K562 (cell line): ENCODE measurements around the gene GPR78. TPM values are rescaled to one million over a fixed set of nuclear protein-coding genes. Genes with fewer than 3 reads are reported as not detected.

Source experiments
- ATAC-seq: fragments of 200-7000 bp; cut with Tn5 transposase; 3 replicates; pipeline ENCODE4 v1.9.1; 2020; ENCODE audit warnings: moderate library complexity
- BruUV-seq: library from RNA; stranded (reverse); fragments of 400-500 nt; replicated peaks from 2 replicates; lab custom pipeline; 2021; lab: Mats Ljungman, UMichigan
- CTCF ChIA-PET: fragments of 300-600 bp; formaldehyde crosslinking; extraction: SDS; loops from one replicate; lab custom pipeline; 2021; ENCODE audit warnings: low intra/inter-chr PET ratio; lab: Yijun Ruan, JAX
- POLR2A ChIA-PET: fragments of 300-600, 350-650 bp; sonication (Branson Sonifier 250); formaldehyde crosslinking; extraction: SDS; loops from one replicate; lab custom pipeline; 2021; ENCODE audit warnings: antibody characterized with exemption, inconsistent platforms; lab: Yijun Ruan, JAX
- DNase-seq, 4 experiments: peaks; one replicate each; pipeline versions ENCODE4 v3.0.0 to v3.0.0-alpha.2; 2011 to 2018; ENCODE audit warnings: low spot score in 3 of 4, mixed read lengths in 3 of 4; ENCODE audit errors: extremely low read depth in 1 of 4
- FAIRE-seq: peaks from 2 replicates; lab custom pipeline; 2011; peaks lifted over from hg19 to GRCh38; lab: Jason Lieb, UNC
- H2AFZ ChIP-seq: 2 replicates; pipeline ENCODE4 v1.6.0; 2011; ENCODE audit warnings: low read depth, low read length, control low read depth, inconsistent platforms
- H3K27ac ChIP-seq: fragments of 200-600 bp; 3 replicates; pipeline ENCODE4 v1.8.0; 2011; ENCODE audit warnings: low read depth, mild to moderate bottlenecking, control low read depth, inconsistent platforms, low read length, moderate library complexity, mixed read lengths; ENCODE audit errors: extremely low read depth
- H3K27me3 ChIP-seq, 2 experiments: fragments of 300-600 bp in 1 of 2; 2 replicates in 1 of 2; 3 replicates in 1 of 2; pipeline versions ENCODE4 v1.6.0 to v1.8.0; 2011; ENCODE audit warnings: inconsistent platforms in 2 of 2, low read length in 2 of 2, mild to moderate bottlenecking in 1 of 2, mixed read lengths in 1 of 2, moderate library complexity in 1 of 2; ENCODE audit not compliant: control insufficient read depth in 2 of 2, insufficient read depth in 2 of 2
- H3K36me3 ChIP-seq: fragments of 300-600 bp; 3 replicates; pipeline ENCODE4 v1.8.0; 2011; ENCODE audit warnings: mild to moderate bottlenecking, low read length, inconsistent platforms; ENCODE audit not compliant: control insufficient read depth, insufficient read depth
- H3K4me1 ChIP-seq, 2 experiments: fragments of 200-600 bp in 1 of 2; replicated peaks in 1 of 2; 2 replicates in 1 of 2; 3 replicates in 1 of 2; pipeline versions ENCODE4 v1.5.1 to v1.8.0; 2011; ENCODE audit warnings: inconsistent platforms in 2 of 2, low read length in 2 of 2, mild to moderate bottlenecking in 1 of 2, mixed read lengths in 1 of 2, moderate library complexity in 1 of 2; ENCODE audit not compliant: control insufficient read depth in 2 of 2, insufficient read depth in 2 of 2
- H3K4me2 ChIP-seq: 2 replicates; pipeline ENCODE4 v1.6.1; 2011; ENCODE audit warnings: low read length, control low read depth, inconsistent platforms, mixed read lengths; ENCODE audit not compliant: insufficient read depth
- H3K4me3 ChIP-seq: fragments of 200-600 bp; sonication (generic), shearing (Covaris generic); 2 replicates; pipeline ENCODE4 v1.5.1; 2016; ENCODE audit warnings: control low read depth, inconsistent platforms
- H3K79me2 ChIP-seq: fragments of 200-600 bp; 3 replicates; pipeline ENCODE4 v1.8.0; 2011; ENCODE audit warnings: low read length, inconsistent platforms; ENCODE audit not compliant: control insufficient read depth, insufficient read depth
- H3K9ac ChIP-seq, 2 experiments: 2 replicates each; pipeline versions ENCODE4 v1.6.0 to v1.6.1; 2011; ENCODE audit warnings: low read depth in 2 of 2, low read length in 2 of 2, control low read depth in 1 of 2, inconsistent platforms in 1 of 2, mild to moderate bottlenecking in 1 of 2, mixed read lengths in 1 of 2; ENCODE audit not compliant: insufficient read depth in 1 of 2
- H3K9me1 ChIP-seq: one replicate; pipeline ENCODE4 v1.6.0; 2011; ENCODE audit warnings: inconsistent platforms, mild to moderate bottlenecking, low read length, moderate library complexity; ENCODE audit not compliant: control insufficient read depth, insufficient read depth
- H3K9me3 ChIP-seq: replicated peaks from 2 replicates; pipeline ENCODE4 v1.5.1; 2011; ENCODE audit warnings: low read depth, low read length, inconsistent platforms; ENCODE audit not compliant: control insufficient read depth, insufficient read depth
- H4K20me1 ChIP-seq: replicated peaks from 2 replicates; pipeline ENCODE4 v1.6.1; 2011; ENCODE audit warnings: low read length, inconsistent platforms, mixed read lengths; ENCODE audit not compliant: control insufficient read depth, insufficient read depth
- BHLHE40 ChIP-seq: IDR thresholded peaks from 2 replicates; pipeline ENCODE4 v1.6.1; 2011; ENCODE audit warnings: low read length, improper control_type of control experiment
- CTCF ChIP-seq, 3 experiments: IDR thresholded peaks in 2 of 3; conservative IDR thresholded peaks in 1 of 3; 2 replicates each; pipeline ENCODE4 v1.5.1; 2011 to 2012; ENCODE audit warnings: low read length in 3 of 3, mild to moderate bottlenecking in 3 of 3, control low read depth in 2 of 3, improper control_type of control experiment in 1 of 3, inconsistent platforms in 1 of 3, low read depth in 1 of 3, mixed read lengths in 1 of 3, moderate library complexity in 1 of 3; ENCODE audit not compliant: insufficient read depth in 2 of 3
- MAZ ChIP-seq, 2 experiments: fragments of 450-650 bp in 1 of 2; sonication (generic) in 1 of 2; formaldehyde crosslinking; IDR thresholded peaks in 1 of 2; conservative IDR thresholded peaks in 1 of 2; 2 replicates each; pipeline versions ENCODE4 v1.4.0 to v1.5.0; 2020; ENCODE audit warnings: mild to moderate bottlenecking in 1 of 2, missing genetic modification reagents in 1 of 2
- NCOA1 ChIP-seq: fragments of 450-650 bp; IDR thresholded peaks from 2 replicates; pipeline ENCODE4 v1.6.1; 2016; ENCODE audit warnings: low read depth
- TEAD2 ChIP-seq: fragments of 450-650 bp; IDR thresholded peaks from 2 replicates; pipeline ENCODE4 v1.6.1; 2016; ENCODE audit warnings: missing genetic modification characterization, control low read depth, missing compliant biosample characterization
- WGBS: fragments of 100-300 bp; shearing (Covaris generic); methylation state at CpG from one replicate; pipeline ENCODE4 v1.1.6; 2016; ENCODE audit warnings: low coverage, mixed read lengths; ENCODE audit not compliant: insufficient coverage; ENCODE audit errors: missing lambda C conversion rate; 5-methylcytosine and 5-hydroxymethylcytosine counted together
- in situ Hi-C: fragments of 300-500 bp; cut with MboI; formaldehyde crosslinking; loops from 4 replicates; pipeline ENCODE4 v1.15.0; 2018; ENCODE audit warnings: inconsistent platforms, mixed read lengths
- intact Hi-C: fragments of 100-400 bp; cut with micrococcal nuclease; formaldehyde crosslinking; loops from 2 replicates; pipeline ENCODE4 v1.14.2; 2022
- polyA plus RNA-seq, 8 experiments: library from polyadenylated mRNA; depleted of rRNA in 4 of 8; stranded (reverse) in 5 of 8; unstranded in 3 of 8; fragments of >200 nt; fragmentation: Nextera tagmentation in 2 of 8; fragmentation: Illumina TruSeq in 1 of 8; extraction: Ambion mirVana in 2 of 8; extraction: Trizol in 1 of 8; gene quantifications; 2 replicates each; pipeline versions ENCODE4 v1.2.1 to v1.2.3, GENCODE V29; 2011 to 2014; ENCODE audit warnings: inconsistent platforms in 1 of 8, missing spikeins in 1 of 8
- total RNA-seq, 7 experiments: library from RNA; depleted of rRNA in 6 of 7; stranded (reverse); fragments of >200 nt in 6 of 7; fragmentation: Illumina TruSeq in 2 of 7; extraction: Trizol in 2 of 7; gene quantifications; 2 replicates each; pipeline versions ENCODE4 v1.2.1 to v1.2.3, GENCODE V29; 2011 to 2021; ENCODE audit warnings: low replicate concordance in 1 of 7
- TF ChIP-seq, protein P1 (sequence below), 2 experiments: fragments of 450-650 bp; formaldehyde crosslinking in 1 of 2; IDR thresholded peaks; 2 replicates each; pipeline versions ENCODE4 v1.4.0 to v1.6.1; 2014 to 2020; ENCODE audit warnings: mild to moderate bottlenecking in 2 of 2, borderline replicate concordance in 1 of 2, low read depth in 1 of 2
- TF ChIP-seq, protein P2 (sequence below), 2 experiments: IDR thresholded peaks; 2 replicates each; pipeline ENCODE4 v1.6.1; 2011; ENCODE audit warnings: borderline replicate concordance in 1 of 2, control low read depth in 1 of 2, low read depth in 1 of 2, low read length in 1 of 2, mild to moderate bottlenecking in 1 of 2, mixed read lengths in 1 of 2, moderate library complexity in 1 of 2; ENCODE audit not compliant: insufficient read depth in 1 of 2, insufficient read length in 1 of 2, poor library complexity in 1 of 2, severe bottlenecking in 1 of 2; ENCODE audit errors: extremely low read depth in 1 of 2

Gene GPR78
- total and polyA plus RNA-seq, 9 of the 15 experiments (the other 6 are each of a cell fraction or from before 2014, with no cell fraction given), result 0.04 to 0.13 (median 0.07) TPM; not detected in 4

DNA sequence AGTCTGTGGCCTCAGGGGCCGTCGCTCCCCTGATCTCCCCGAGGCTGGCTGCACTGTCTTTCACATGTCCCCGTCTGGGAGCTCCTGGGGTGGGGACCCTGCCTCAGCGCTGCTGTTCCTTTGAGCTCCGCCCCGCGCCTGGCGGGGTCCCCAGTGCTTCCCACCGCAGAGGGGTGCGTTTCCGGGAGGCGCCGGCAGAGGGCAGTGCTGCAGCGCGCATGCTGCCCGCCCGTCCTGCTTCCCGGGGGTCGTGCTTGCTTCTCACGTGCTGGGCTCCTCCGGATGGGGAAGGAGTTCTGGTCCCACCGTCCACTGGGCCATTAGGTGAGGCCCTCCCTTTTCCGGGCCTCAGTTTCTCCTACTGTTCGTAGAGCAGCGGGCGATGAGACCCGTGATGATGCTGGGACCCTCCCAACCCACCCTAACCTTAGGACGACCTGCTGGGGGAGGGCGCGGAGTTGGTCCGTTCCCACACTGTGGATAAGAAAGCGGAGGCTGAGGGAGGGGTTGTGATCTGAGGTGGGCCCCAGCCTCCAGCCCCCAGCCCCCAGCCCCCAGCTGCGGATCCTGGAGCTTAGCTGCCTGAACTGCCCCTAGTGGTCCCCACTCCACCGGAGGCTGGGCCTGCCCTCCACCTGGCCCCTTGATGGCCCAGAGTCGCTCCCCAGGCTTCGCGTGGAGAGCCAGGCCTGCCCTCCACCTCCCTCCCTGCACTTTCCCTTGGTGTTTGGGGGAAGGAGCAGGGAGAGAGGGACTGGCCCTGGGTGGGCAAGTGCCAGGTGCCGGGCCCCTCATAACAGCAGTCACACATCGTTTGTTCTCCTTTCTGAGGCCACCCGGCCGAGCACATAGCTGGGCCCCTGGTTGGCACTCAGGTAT, 27.6 kb downstream of the GPR78 start:
- Histone ChIP-seq H3K9me1 (no peaks in the 10 kb centered on the region), H4K20me1 (no peaks in the 10 kb centered on the region), H3K9ac (no peak overlapping the region), H2AFZ (no peak overlapping the region), H3K27ac (no peak overlapping the region), H3K4me1 (peaks cover 0 to 18% of the 10 kb centered on the region in 2 experiments; a peak in 2 of 5 replicates), H3K36me3 (no peaks in the 10 kb centered on the region), H3K4me3 (no peak overlapping the region), H3K9me3 (no peaks in the 10 kb centered on the region), H3K79me2 (no peaks in the 10 kb centered on the region), H3K27me3 (0 out of 5 replicates have a peak, but pooled peaks cover 0 to 5% of the 10 kb centered on the region in 2 experiments), H3K4me2 (no peak overlapping the region)
- in situ Hi-C loops, result no loop called here
- POLR2A ChIA-PET, result interaction anchor here (0.7 to 1.1 kb wide), 2 partner anchors 35 to 105 kb away, joined by 3 read pairs; no protein-coding TSS in a partner anchor
- DNase-seq (peak; percentile 42 to 82 (median 80)), ATAC-seq (peak; percentile 84), FAIRE-seq (no peak)
- CTCF ChIA-PET, result no interaction called here
- intact Hi-C loops, result loop anchor here (10.0 kb wide), 1 partner anchor 307 kb away; no protein-coding TSS in a partner anchor
- no TSS peak for BruUV-seq
- 8% methylated on average over 24 of the region's 42 CpGs for WGBS
- TF ChIP-seq TEAD2 (tag) (no peak), CTCF (IDR thresholded peaks at IDR 0.05 in 2 of 3, conservative IDR thresholded peaks at IDR 0.05 in 1 of 3; ENCODE audit: insufficient read depth in 2 of 3, low read depth in 1 of 3, low read length in 3 of 3) (peak; percentile 76 to 91 (median 90)), NCOA1 (no peak), BHLHE40 (peak; percentile 76), MAZ (CRISPR knock-in tag; conservative IDR thresholded peaks at IDR 0.05 in 1 of 2, IDR thresholded peaks at IDR 0.05 in 1 of 2) (0 out of 4 replicates have a peak, but pooled peaks of 1 of the 2 experiments have one; percentile 21)
- TF ChIP-seq, protein P1, sequence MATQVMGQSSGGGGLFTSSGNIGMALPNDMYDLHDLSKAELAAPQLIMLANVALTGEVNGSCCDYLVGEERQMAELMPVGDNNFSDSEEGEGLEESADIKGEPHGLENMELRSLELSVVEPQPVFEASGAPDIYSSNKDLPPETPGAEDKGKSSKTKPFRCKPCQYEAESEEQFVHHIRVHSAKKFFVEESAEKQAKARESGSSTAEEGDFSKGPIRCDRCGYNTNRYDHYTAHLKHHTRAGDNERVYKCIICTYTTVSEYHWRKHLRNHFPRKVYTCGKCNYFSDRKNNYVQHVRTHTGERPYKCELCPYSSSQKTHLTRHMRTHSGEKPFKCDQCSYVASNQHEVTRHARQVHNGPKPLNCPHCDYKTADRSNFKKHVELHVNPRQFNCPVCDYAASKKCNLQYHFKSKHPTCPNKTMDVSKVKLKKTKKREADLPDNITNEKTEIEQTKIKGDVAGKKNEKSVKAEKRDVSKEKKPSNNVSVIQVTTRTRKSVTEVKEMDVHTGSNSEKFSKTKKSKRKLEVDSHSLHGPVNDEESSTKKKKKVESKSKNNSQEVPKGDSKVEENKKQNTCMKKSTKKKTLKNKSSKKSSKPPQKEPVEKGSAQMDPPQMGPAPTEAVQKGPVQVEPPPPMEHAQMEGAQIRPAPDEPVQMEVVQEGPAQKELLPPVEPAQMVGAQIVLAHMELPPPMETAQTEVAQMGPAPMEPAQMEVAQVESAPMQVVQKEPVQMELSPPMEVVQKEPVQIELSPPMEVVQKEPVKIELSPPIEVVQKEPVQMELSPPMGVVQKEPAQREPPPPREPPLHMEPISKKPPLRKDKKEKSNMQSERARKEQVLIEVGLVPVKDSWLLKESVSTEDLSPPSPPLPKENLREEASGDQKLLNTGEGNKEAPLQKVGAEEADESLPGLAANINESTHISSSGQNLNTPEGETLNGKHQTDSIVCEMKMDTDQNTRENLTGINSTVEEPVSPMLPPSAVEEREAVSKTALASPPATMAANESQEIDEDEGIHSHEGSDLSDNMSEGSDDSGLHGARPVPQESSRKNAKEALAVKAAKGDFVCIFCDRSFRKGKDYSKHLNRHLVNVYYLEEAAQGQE (IDR thresholded peaks at IDR 0.05; ENCODE audit: borderline replicate concordance), result peak; percentile 43; the same call in 1 of the 2 replicates
- TF ChIP-seq, protein P1 (CRISPR knock-in tag; IDR thresholded peaks at IDR 0.05; ENCODE audit: low read depth), result no peak
- TF ChIP-seq, protein P2, sequence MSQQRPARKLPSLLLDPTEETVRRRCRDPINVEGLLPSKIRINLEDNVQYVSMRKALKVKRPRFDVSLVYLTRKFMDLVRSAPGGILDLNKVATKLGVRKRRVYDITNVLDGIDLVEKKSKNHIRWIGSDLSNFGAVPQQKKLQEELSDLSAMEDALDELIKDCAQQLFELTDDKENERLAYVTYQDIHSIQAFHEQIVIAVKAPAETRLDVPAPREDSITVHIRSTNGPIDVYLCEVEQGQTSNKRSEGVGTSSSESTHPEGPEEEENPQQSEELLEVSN (IDR thresholded peaks at IDR 0.05; ENCODE audit: borderline replicate concordance in 1 of 2, extremely low read depth in 1 of 2, insufficient read depth in 1 of 2, insufficient read length in 1 of 2, low read depth in 1 of 2, low read length in 1 of 2, poor library complexity in 1 of 2, severe bottlenecking in 1 of 2), result peak in 1 of 2 experiments; percentile 8
